ENCODE measurements around the gene PCDHGA5.
"Not testable (repeated sequence)": the region's sequence is repeated elsewhere in the genome, so short reads cannot be mapped to it uniquely, and the experiment has no call there.

PCDHGA5 gene

DNA sequence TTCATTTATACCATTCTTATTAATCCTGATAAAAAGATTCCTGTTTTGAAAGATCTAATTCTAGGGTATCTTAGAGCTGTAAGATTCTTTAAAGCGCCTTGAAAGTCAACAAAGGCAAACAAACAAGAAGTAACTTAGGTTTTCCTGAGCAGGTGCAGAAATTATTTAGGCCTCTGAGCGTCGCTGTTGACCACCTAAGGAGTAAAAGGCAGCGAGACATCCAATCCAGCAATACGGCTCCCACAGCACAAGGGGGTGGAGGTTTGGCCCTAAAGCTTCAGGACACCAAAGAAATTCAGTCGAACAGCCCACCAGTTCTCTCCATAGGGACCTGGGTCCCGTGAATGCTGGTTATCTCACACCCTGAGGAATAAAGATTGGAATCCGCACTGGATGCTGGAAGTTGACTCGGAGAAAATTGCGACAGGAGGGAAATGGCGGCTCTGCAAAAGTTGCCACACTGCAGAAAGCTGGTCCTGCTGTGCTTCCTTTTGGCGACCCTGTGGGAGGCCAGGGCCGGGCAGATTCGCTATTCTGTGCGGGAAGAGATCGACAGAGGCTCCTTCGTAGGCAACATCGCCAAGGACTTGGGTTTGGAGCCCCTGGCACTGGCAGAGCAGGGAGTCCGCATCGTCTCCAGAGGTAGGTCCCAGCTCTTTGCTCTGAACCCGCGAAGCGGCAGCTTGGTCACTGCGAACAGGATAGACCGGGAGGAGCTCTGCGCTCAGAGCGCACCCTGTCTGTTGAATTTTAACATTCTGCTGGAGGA lies 25.2 kb upstream of the PCDHGA5 start, which contains the start of gene PCDHGA2:
Gene PCDHGA2 (plus strand): TSS at position 223 of the 769 bp plus-strand sequence.
- Histone ChIP-seq H3K9me3 (ENCODE audit: severe bottlenecking) (peaks cover 7% of the 10 kb centered on the region), H3K27me3 (ENCODE audit: insufficient read depth, poor library complexity, severe bottlenecking) (peaks cover 94% of the 10 kb centered on the region), H3K4me1 (ENCODE audit: insufficient read depth, poor library complexity, severe bottlenecking) (no peaks in the 10 kb centered on the region), H3K4me3 (ENCODE audit: severe bottlenecking) (peak within 1 kb of the TSS; percentile 21), H3K27ac (ENCODE audit: poor library complexity, severe bottlenecking) (no peak within 1 kb of the TSS), H3K36me3 (ENCODE audit: low read depth) (no peaks in the 10 kb centered on the region)
- TF ChIP-seq, protein P1, sequence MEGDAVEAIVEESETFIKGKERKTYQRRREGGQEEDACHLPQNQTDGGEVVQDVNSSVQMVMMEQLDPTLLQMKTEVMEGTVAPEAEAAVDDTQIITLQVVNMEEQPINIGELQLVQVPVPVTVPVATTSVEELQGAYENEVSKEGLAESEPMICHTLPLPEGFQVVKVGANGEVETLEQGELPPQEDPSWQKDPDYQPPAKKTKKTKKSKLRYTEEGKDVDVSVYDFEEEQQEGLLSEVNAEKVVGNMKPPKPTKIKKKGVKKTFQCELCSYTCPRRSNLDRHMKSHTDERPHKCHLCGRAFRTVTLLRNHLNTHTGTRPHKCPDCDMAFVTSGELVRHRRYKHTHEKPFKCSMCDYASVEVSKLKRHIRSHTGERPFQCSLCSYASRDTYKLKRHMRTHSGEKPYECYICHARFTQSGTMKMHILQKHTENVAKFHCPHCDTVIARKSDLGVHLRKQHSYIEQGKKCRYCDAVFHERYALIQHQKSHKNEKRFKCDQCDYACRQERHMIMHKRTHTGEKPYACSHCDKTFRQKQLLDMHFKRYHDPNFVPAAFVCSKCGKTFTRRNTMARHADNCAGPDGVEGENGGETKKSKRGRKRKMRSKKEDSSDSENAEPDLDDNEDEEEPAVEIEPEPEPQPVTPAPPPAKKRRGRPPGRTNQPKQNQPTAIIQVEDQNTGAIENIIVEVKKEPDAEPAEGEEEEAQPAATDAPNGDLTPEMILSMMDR (IDR thresholded peaks at IDR 0.05; ENCODE audit: poor library complexity, severe bottlenecking), result peak; percentile 51
- DNase-seq (ENCODE audit: low spot score) (no peak), ATAC-seq (ENCODE audit: low read depth) (peak; percentile 41)

DNA sequence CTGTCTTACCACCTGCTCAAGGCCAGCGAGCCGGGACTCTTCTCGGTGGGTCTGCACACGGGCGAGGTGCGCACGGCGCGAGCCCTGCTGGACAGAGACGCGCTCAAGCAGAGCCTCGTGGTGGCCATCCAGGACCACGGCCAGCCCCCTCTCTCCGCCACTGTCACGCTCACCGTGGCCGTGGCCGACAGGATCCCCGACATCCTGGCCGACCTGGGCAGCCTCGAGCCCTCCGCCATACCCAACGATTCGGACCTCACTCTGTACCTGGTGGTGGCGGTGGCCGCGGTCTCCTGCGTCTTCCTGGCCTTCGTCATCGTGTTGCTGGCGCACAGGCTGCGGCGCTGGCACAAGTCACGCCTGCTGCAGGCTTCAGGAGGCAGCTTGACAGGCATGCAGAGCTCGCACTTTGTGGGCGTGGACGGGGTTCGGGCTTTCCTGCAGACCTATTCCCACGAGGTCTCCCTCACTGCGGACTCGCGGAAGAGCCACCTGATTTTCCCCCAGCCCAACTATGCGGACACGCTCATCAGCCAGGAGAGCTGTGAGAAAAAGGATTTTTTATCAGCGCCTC lies 23.1 kb upstream of the PCDHGA5 start:
- H3K9me3 ChIP-seq (ENCODE audit: severe bottlenecking); H3K4me3 ChIP-seq (ENCODE audit: severe bottlenecking); H3K4me1 ChIP-seq (ENCODE audit: insufficient read depth, poor library complexity, severe bottlenecking); H3K36me3 ChIP-seq (ENCODE audit: low read depth); ATAC-seq (ENCODE audit: low read depth); DNase-seq (ENCODE audit: low spot score); H3K27ac ChIP-seq (ENCODE audit: poor library complexity, severe bottlenecking): not testable (repeated sequence)
- H3K27me3 ChIP-seq (ENCODE audit: insufficient read depth, poor library complexity, severe bottlenecking), result peaks cover 89% of the 10 kb centered on the region

DNA sequence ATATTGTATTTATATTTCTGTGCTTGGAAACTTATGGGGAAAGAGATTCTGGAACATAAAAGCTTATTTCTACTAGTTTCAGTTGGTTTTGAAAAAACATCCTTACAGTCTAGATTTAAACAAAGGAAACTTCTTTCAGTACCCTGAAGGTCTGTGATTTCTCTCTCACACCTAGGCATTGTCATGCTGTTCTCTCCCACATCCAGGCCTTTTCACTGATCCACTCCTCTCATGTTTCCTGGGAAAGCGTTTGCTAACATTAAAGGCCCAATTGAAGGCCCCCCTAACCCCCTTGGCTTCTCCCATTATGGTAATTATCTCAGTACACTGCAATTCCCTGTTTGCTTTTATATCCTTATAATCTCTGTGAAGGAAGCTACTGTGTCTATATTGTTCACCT lies 21.2 kb upstream of the PCDHGA5 start:
- ATAC-seq (ENCODE audit: low read depth), result no peak
- Histone ChIP-seq H3K4me1 (ENCODE audit: insufficient read depth, poor library complexity, severe bottlenecking) (no peaks in the 10 kb centered on the region), H3K9me3 (ENCODE audit: severe bottlenecking) (peaks cover 7% of the 10 kb centered on the region), H3K27ac (ENCODE audit: poor library complexity, severe bottlenecking) (no peak overlapping the region), H3K4me3 (ENCODE audit: severe bottlenecking) (no peak overlapping the region), H3K36me3 (ENCODE audit: low read depth) (no peaks in the 10 kb centered on the region), H3K27me3 (ENCODE audit: insufficient read depth, poor library complexity, severe bottlenecking) (peaks cover 83% of the 10 kb centered on the region)
- no peak for DNase-seq (ENCODE audit: low spot score)
- TF ChIP-seq, protein P1 (IDR thresholded peaks at IDR 0.05; ENCODE audit: poor library complexity, severe bottlenecking), result no peak

DNA sequence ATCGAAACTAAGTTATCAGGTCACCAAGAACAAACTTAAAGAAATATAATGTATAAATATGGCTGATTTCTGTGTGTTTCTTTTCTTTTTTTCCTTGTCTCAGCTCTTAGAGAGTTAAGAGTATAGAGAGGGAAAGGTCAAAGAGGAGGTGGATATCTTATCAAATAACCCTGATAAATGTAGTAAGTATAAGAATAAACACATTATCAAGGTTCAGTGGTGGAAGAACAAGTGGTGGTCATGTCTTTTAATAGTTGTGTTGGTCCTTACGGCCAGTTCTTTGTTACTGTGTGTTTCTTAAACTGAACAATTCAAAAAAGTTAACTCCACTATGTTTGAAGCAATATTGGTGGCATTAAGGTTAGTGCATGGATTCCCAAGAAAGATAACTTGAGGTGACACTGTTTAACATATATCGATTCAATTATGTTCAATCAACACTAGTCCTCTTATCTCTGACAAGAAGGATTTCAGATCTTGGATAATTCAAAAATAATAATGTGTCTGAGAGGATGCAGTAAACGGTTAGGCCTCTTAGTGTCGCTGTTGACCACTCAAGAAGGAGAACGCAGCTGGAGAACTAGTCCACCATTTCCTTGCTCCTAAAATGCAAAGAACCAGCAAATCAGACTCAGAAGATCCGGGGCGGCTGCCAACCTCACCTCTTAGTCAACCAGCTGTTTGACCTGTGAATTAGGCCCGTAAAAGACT lies 20.6 kb upstream of the PCDHGA5 start, which contains the start of gene PCDHGA3:
Gene PCDHGA3 (plus strand): TSS at position 588 of the 711 bp plus-strand sequence. CDS start 205 bp downstream, outside the sequence.
- no peaks in the 10 kb centered on the region for H3K36me3 ChIP-seq (ENCODE audit: low read depth)
- no peak within 1 kb of the TSS for H3K27ac ChIP-seq (ENCODE audit: poor library complexity, severe bottlenecking)
- no peak for DNase-seq (ENCODE audit: low spot score)
- no peak for ATAC-seq (ENCODE audit: low read depth)
- peaks cover 7% of the 10 kb centered on the region for H3K9me3 ChIP-seq (ENCODE audit: severe bottlenecking)
- H3K27me3 ChIP-seq (ENCODE audit: insufficient read depth, poor library complexity, severe bottlenecking), result peaks cover 80% of the 10 kb centered on the region
- no peaks in the 10 kb centered on the region for H3K4me1 ChIP-seq (ENCODE audit: insufficient read depth, poor library complexity, severe bottlenecking)
- TF ChIP-seq, protein P1 (IDR thresholded peaks at IDR 0.05; ENCODE audit: poor library complexity, severe bottlenecking), result peak; percentile 49
- H3K4me3 ChIP-seq (ENCODE audit: severe bottlenecking), result peak within 1 kb of the TSS; percentile 5

DNA sequence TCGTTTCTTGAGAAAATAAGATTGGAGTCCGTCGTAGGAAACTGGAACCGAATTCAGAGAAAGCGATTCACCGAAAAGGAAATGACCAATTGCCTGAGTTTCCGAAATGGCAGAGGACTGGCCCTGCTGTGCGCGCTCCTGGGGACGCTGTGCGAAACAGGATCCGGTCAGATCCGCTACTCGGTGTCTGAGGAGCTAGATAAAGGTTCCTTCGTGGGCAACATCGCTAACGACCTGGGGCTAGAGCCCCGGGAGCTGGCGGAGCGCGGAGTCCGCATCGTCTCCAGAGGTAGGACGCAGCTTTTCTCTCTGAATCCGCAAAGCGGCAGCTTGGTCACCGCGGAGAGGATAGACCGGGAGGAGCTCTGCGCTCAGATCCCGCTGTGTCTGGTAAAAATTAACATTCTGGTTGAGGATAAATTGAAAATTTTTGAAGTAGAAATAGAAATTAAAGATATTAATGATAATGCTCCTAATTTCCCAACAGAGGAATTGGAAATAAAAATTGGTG lies 20.0 kb upstream of the PCDHGA5 start:
- Histone ChIP-seq H3K9me3 (ENCODE audit: severe bottlenecking) (peaks cover 7% of the 10 kb centered on the region), H3K27ac (ENCODE audit: poor library complexity, severe bottlenecking) (no peak overlapping the region), H3K4me3 (ENCODE audit: severe bottlenecking) (peak overlapping the region; percentile 5), H3K36me3 (ENCODE audit: low read depth) (no peaks in the 10 kb centered on the region), H3K27me3 (ENCODE audit: insufficient read depth, poor library complexity, severe bottlenecking) (peaks cover 80% of the 10 kb centered on the region), H3K4me1 (ENCODE audit: insufficient read depth, poor library complexity, severe bottlenecking) (no peaks in the 10 kb centered on the region)
- TF ChIP-seq, protein P1 (IDR thresholded peaks at IDR 0.05; ENCODE audit: poor library complexity, severe bottlenecking), result peak; percentile 31
- no peak for ATAC-seq (ENCODE audit: low read depth)
- no peak for DNase-seq (ENCODE audit: low spot score)

All from RWPE2 (cell line).